Measurements from ENCODE around the gene SLCO1A2. TPM values are rescaled to one million over a fixed set of nuclear protein-coding genes. Genes with fewer than 3 reads are reported as not detected.
"Not testable (repeated sequence)": the region's sequence is repeated elsewhere in the genome, so short reads cannot be mapped to it uniquely, and the experiment has no call there.

Gene SLCO1A2
- total and polyA plus RNA-seq, 2 donors from 2014 or later: 0.15 to 0.31 TPM

DNA sequence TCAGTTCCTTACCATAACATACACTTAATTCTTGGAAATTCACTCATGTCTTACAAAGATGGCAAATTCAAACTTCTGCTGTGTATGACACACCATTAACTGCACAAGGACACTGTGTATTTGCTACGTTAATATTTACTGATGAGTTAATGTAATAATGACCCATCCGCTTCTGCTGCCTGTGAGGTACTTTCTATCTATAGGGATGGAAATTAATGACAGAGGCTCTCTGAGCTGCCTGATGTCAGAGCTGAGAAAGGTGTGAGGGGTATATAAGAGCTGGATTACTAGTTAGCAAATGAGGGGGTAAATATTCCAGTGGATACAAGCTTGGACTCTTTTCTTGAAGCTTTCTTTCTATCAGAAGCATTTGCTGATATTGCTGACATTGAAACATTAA, 37.9 kb upstream of the SLCO1A2 start, which contains the start of gene IAPP:
Gene IAPP (plus strand): TSS at position 301 of the 400 bp plus-strand sequence. CDS start 450 bp downstream, outside the sequence.
- no peak for DNase-seq
- no peak for TF ChIP-seq CTCF (IDR thresholded peaks at IDR 0.05; ENCODE audit: borderline replicate concordance, extremely low read depth, insufficient read depth)
- Histone ChIP-seq H3K27me3 (ENCODE audit: control insufficient read depth, insufficient read depth, low read length) (no peaks in the 10 kb centered on the region), H3K4me1 (ENCODE audit: control insufficient read depth in 2 of 3, insufficient read depth in 2 of 3, low read depth in 1 of 3, low read length in 3 of 3) (no peaks in the 10 kb centered on the region), H3K36me3 (ENCODE audit: control insufficient read depth in 2 of 3, insufficient read depth in 3 of 3, low read length in 3 of 3) (no peaks in the 10 kb centered on the region), H3K9ac (ENCODE audit: low read length in 3 of 3) (no peak within 1 kb of the TSS), H3K4me3 (ENCODE audit: low read length in 3 of 3) (no peak within 1 kb of the TSS), H3K27ac (ENCODE audit: low read depth in 2 of 2, low read length in 2 of 2) (no peak within 1 kb of the TSS), H3K9me3 (ENCODE audit: control insufficient read depth in 2 of 3, insufficient read depth in 1 of 3, low read length in 3 of 3) (no peaks in the 10 kb centered on the region)
- FAIRE-seq: no peak
- intact Hi-C loops (cut with DNase I): no loop called here

- Histone ChIP-seq H3K4me1 (ENCODE audit: control insufficient read depth in 2 of 3, insufficient read depth in 2 of 3, low read depth in 1 of 3, low read length in 3 of 3) (no peaks in the 10 kb centered on the region), H3K9me3 (ENCODE audit: control insufficient read depth in 2 of 3, insufficient read depth in 1 of 3, low read length in 3 of 3) (no peaks in the 10 kb centered on the region), H3K27ac (ENCODE audit: low read depth in 2 of 2, low read length in 2 of 2) (no peak overlapping the region), H3K36me3 (ENCODE audit: control insufficient read depth in 2 of 3, insufficient read depth in 3 of 3, low read length in 3 of 3) (no peaks in the 10 kb centered on the region), H3K27me3 (ENCODE audit: control insufficient read depth, insufficient read depth, low read length) (no peaks in the 10 kb centered on the region), H3K4me3 (ENCODE audit: low read length in 3 of 3) (no peak overlapping the region), H3K9ac (ENCODE audit: low read length in 3 of 3) (no peak overlapping the region)
- no peak for TF ChIP-seq CTCF (IDR thresholded peaks at IDR 0.05; ENCODE audit: borderline replicate concordance, extremely low read depth, insufficient read depth)
- FAIRE-seq (no peak), DNase-seq (no peak)
- intact Hi-C loops (cut with DNase I): no loop called here
These were observed 36.2 kb upstream of the SLCO1A2 start for GRCh38 chr12:21370845-21371449.

DNA sequence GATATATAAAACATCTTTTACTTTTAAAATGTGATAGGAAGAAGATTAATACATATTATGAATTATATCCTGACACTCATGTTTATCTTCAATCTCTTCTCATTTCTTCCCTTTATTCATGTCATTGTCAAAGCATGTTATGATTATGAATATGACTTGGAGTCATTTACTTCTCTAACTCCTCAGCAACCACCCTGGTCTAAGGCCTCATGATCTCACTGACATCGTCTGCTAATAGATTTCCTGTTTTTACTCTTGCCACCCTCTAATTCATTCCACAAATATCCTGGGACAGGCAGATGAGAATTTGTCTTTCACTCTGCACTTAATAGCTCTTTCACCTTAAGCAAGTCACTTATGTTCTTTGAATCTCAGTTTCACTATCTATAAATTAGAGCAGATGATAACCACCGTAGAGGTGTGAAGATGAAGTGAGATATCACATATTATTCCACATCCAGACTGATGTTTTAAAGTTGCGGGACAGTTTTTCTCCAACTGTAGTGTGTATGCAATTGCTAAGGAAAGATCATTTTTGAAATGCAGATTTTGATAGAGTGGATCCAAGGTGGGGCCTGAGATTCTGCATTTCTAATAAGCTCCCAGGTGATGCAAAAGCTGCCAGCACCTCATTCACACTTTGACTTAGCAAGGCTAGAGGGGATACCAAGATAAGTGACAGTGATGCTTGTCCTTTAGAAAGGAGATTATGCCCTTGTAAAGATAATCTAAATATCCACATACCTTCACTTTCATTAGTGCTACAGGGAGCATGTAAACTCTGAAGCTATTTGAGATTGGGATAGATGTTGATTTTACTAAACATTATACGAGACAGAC, 34.6 kb upstream of the SLCO1A2 start:
- FAIRE-seq: no peak
- no peak overlapping the region for H3K9ac ChIP-seq (ENCODE audit: low read length in 3 of 3)

DNA sequence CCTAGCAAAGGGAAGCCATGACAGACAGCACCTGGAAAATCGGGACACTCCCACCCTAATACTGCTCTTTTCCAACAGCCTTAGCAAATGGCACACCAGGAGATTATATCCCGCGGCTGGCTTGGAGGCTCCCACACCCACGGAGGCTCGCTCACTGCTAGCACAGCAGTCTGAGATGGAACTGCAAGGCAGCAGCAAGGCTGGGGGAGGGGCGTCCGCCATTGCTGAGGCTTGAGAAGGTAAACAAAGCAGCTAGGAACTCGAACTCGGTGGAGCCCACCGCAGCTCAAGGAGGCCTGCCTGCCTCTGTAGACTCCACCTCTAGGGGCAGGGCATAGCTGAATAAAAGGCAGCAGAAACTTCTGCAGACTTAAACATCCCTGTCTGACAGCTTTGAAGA, 25.9 kb upstream of the SLCO1A2 start:
- H3K4me3 ChIP-seq (ENCODE audit: low read length in 3 of 3); H3K4me1 ChIP-seq (ENCODE audit: control insufficient read depth in 2 of 3, insufficient read depth in 2 of 3, low read depth in 1 of 3, low read length in 3 of 3); H3K9ac ChIP-seq (ENCODE audit: low read length in 3 of 3); H3K36me3 ChIP-seq (ENCODE audit: control insufficient read depth in 2 of 3, insufficient read depth in 3 of 3, low read length in 3 of 3); H3K27me3 ChIP-seq (ENCODE audit: control insufficient read depth, insufficient read depth, low read length); H3K9me3 ChIP-seq (ENCODE audit: control insufficient read depth in 2 of 3, insufficient read depth in 1 of 3, low read length in 3 of 3); FAIRE-seq; intact Hi-C loops (cut with DNase I); H3K27ac ChIP-seq (ENCODE audit: low read depth in 2 of 2, low read length in 2 of 2): not testable (repeated sequence)
- peak in 1 of 5 donors; percentile 46 for DNase-seq

More for the DNA sequence above, 34.6 kb upstream of the SLCO1A2 start:
- H3K36me3 ChIP-seq (ENCODE audit: control insufficient read depth in 2 of 3, insufficient read depth in 3 of 3, low read length in 3 of 3): no peaks in the 10 kb centered on the region
- TF ChIP-seq CTCF (IDR thresholded peaks at IDR 0.05; ENCODE audit: borderline replicate concordance, extremely low read depth, insufficient read depth): no peak
- intact Hi-C loops (cut with DNase I): no loop called here
- no peak overlapping the region for H3K27ac ChIP-seq (ENCODE audit: low read depth in 2 of 2, low read length in 2 of 2)
- no peak for DNase-seq
- no peaks in the 10 kb centered on the region for H3K27me3 ChIP-seq (ENCODE audit: control insufficient read depth, insufficient read depth, low read length)
- H3K4me1 ChIP-seq (ENCODE audit: control insufficient read depth in 2 of 3, insufficient read depth in 2 of 3, low read depth in 1 of 3, low read length in 3 of 3): no peaks in the 10 kb centered on the region
- no peaks in the 10 kb centered on the region for H3K9me3 ChIP-seq (ENCODE audit: control insufficient read depth in 2 of 3, insufficient read depth in 1 of 3, low read length in 3 of 3)
- no peak overlapping the region for H3K4me3 ChIP-seq (ENCODE audit: low read length in 3 of 3)
